SK-N-SH (cell line): ENCODE data around the gene HECTD2.

Experiments used
- CTCF ChIP-seq: fragments of 200-600 bp; sonication (generic); IDR thresholded peaks from 2 replicates; pipeline ENCODE4 v1.6.1; 2017; ENCODE audit warnings: antibody characterized with exemption, mild to moderate bottlenecking, moderate library complexity
- TAF1 ChIP-seq: IDR thresholded peaks from 2 replicates; pipeline ENCODE4 v1.6.1; 2012; ENCODE audit warnings: low read depth, mild to moderate bottlenecking, low read length, moderate library complexity, borderline replicate concordance

DNA sequence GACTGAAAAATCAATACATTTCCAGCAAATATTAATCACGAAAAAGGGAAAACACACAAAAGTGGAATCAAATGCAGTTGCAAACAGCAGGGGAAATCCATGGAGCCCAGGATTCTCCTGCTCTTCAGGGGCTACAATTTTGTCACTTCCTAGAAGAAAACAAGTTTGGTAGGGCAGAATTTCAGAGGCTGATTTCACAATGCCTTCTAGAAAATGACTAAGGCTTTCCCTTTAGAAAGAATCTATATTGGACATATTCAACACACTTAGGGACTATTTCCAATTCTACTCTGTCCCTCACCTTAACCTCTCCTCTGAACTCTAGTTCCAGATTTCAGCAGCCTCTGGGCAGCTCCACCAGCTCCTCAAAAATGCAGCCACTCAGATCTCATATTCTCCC is 111.3 kb downstream of the HECTD2 start:
- TF ChIP-seq TAF1 = no peak
- TF ChIP-seq CTCF = no peak
